Measurements from ENCODE around the gene PIGV. TPM values are rescaled to one million over a fixed set of nuclear protein-coding genes. Genes with fewer than 3 reads are reported as not detected.
A peak's percentile ranks its signal among the peaks of the same experiment; 100 is the strongest.

The PIGV gene
- total RNA-seq, 1 experiment from 2014 or later, result 7.5 TPM

DNA sequence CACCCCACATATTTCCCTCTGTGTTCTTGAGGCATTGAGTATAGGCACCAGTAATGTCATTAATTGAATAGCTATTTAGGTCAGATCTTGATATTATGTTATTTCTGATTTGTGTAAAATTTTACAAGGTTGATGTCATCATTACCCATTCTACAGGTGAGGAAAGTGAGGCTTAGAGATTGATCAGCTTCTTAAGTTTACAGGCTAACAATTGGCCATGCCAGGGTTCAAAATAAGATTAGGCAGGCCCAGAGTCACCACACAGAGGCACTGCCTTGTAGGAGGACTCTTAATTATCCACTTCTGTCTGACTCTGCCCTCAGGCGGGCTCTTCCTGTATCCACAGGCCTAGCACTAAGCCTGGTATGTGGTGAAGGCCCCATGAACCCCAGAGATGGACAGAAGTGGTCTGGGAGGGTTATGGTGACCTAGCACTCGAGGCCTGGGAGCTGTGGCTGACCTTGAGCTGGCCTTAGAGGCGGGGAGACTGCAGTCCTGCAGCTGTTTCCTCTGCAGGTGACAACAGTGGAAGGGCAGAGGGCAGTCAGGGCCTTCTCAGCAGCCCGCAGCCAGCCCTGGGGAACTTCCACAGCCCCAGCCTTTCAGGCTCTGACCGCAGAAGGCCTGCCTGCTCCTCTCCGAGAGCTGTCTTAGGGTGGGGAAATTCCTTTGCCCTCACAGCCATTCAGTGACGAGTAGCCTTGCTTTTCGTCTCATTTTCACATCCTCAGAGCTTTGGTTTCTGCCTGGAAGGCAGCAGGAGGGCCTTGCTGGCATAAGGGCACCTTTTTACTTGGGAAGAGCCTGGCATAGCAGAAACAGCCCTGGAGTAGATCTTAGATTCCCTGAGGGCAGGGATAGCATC is 51.0 kb downstream of the PIGV start:
- Histone ChIP-seq H4K91ac (ENCODE audit: insufficient read length, low read depth, low read length) (no peak overlapping the region), H3K23ac (ENCODE audit: insufficient read length, low read depth, low read length) (no peak overlapping the region), H3K14ac (ENCODE audit: insufficient read depth, low read length) (no peak overlapping the region), H3K4ac (ENCODE audit: low read depth, low read length) (no peak overlapping the region), H3K56ac (ENCODE audit: insufficient read length, low read depth, low read length) (no peak overlapping the region), H2AFZ (ENCODE audit: low read length) (no peak overlapping the region), H3K23me2 (ENCODE audit: insufficient read length, low read depth, low read length, poor library complexity, severe bottlenecking) (no peaks in the 10 kb centered on the region), H2BK5ac (ENCODE audit: insufficient read length, low read length) (no peak overlapping the region), H2BK12ac (ENCODE audit: insufficient read length, low read depth, low read length) (no peak overlapping the region), H2BK20ac (ENCODE audit: low read depth, low read length, poor library complexity, severe bottlenecking) (no peak overlapping the region), H3K79me2 (ENCODE audit: insufficient read depth, low read length) (no peaks in the 10 kb centered on the region), H3K27ac (ENCODE audit: insufficient read length, low read depth, low read length) (no peak overlapping the region), H3K4me2 (ENCODE audit: insufficient read depth, insufficient read length, low read length) (no peak overlapping the region), H3K9me3 (ENCODE audit: control insufficient read depth, low read depth, low read length) (no peaks in the 10 kb centered on the region), H2BK15ac (ENCODE audit: low read depth, low read length) (no peak overlapping the region), H2BK120ac (ENCODE audit: low read depth, low read length, poor library complexity, severe bottlenecking) (no peak overlapping the region), H3T11ph (ENCODE audit: low read length) (no peak overlapping the region), H3K27me3 (ENCODE audit: insufficient read depth, low read length) (no peaks in the 10 kb centered on the region), H3K4me1 (ENCODE audit: insufficient read depth, low read length) (no peaks in the 10 kb centered on the region), H3K79me1 (ENCODE audit: insufficient read depth, low read depth, low read length, poor library complexity, severe bottlenecking) (no peaks in the 10 kb centered on the region), H2AK5ac (ENCODE audit: insufficient read length, low read length) (no peak overlapping the region), H4K8ac (replicated peaks; ENCODE audit: insufficient read length, low read depth, low read length) (no peak overlapping the region), H3K18ac (ENCODE audit: insufficient read length, low read depth, low read length) (no peak overlapping the region), H3K9ac (ENCODE audit: extremely low read depth, insufficient read length, low read length) (no peak overlapping the region), H4K5ac (ENCODE audit: insufficient read length, low read depth, low read length) (no peak overlapping the region), H4K20me1 (ENCODE audit: control insufficient read depth, insufficient read depth, insufficient read length) (no peaks in the 10 kb centered on the region)
- Mint-ChIP-seq H3K9me3 (no peaks in the 10 kb centered on the region; a peak in 1 of 5 replicates), H3K27ac (peak overlapping the region in 1 of 3 experiments; percentile 44; a peak in 1 of 7 replicates), H3K4me1 (no peaks in the 10 kb centered on the region), H3K27me3 (ENCODE audit: low read depth) (no peaks in the 10 kb centered on the region), H3K36me3 (ENCODE audit: insufficient read depth in 1 of 3, low read depth in 3 of 3) (peaks cover 28 to 63% (median 45%) of the 10 kb centered on the region in 3 experiments), H3K4me3 (no peak overlapping the region)
- TF ChIP-seq, protein P1, sequence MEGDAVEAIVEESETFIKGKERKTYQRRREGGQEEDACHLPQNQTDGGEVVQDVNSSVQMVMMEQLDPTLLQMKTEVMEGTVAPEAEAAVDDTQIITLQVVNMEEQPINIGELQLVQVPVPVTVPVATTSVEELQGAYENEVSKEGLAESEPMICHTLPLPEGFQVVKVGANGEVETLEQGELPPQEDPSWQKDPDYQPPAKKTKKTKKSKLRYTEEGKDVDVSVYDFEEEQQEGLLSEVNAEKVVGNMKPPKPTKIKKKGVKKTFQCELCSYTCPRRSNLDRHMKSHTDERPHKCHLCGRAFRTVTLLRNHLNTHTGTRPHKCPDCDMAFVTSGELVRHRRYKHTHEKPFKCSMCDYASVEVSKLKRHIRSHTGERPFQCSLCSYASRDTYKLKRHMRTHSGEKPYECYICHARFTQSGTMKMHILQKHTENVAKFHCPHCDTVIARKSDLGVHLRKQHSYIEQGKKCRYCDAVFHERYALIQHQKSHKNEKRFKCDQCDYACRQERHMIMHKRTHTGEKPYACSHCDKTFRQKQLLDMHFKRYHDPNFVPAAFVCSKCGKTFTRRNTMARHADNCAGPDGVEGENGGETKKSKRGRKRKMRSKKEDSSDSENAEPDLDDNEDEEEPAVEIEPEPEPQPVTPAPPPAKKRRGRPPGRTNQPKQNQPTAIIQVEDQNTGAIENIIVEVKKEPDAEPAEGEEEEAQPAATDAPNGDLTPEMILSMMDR (conservative IDR thresholded peaks at IDR 0.05), result no peak
- WGBS (ENCODE audit: extremely low coverage, insufficient read length, low lambda C conversion rate), result no CpG with 5 or more reads among the region's 8 CpGs
- no peak for DNase-seq
